Trophoblast cell (in vitro differentiated cells and primary cell): ENCODE data around the gene DUSP28.

Experiments
- DNase-seq, 2 donors: peaks; one replicate each; pipeline ENCODE4 v3.0.0-alpha.2; 2016
- H2AFZ ChIP-seq: 2 replicates; pipeline ENCODE4 v1.6.1; 2013; ENCODE audit warnings: low read length, moderate library complexity, mild to moderate bottlenecking; ENCODE audit not compliant: insufficient read depth, poor library complexity
- H2AK5ac ChIP-seq: 2 replicates; pipeline ENCODE4 v1.6.1; 2013; ENCODE audit warnings: mild to moderate bottlenecking, low read length
- H2BK120ac ChIP-seq: 2 replicates; pipeline ENCODE4 v1.6.1; 2013; ENCODE audit warnings: low read length, mild to moderate bottlenecking, moderate library complexity; ENCODE audit not compliant: insufficient read depth, poor library complexity
- H2BK12ac ChIP-seq: 2 replicates; pipeline ENCODE4 v1.6.1; 2013; ENCODE audit warnings: mild to moderate bottlenecking, low read length, moderate library complexity
- H2BK5ac ChIP-seq: 2 replicates; pipeline ENCODE4 v1.6.1; 2013; ENCODE audit warnings: low read length, low read depth, moderate library complexity, mild to moderate bottlenecking; ENCODE audit not compliant: poor library complexity
- H3K14ac ChIP-seq: 2 replicates; pipeline ENCODE4 v1.6.1; 2013; ENCODE audit warnings: mild to moderate bottlenecking, low read length
- H3K18ac ChIP-seq: 2 replicates; pipeline ENCODE4 v1.6.1; 2013; ENCODE audit warnings: mild to moderate bottlenecking, low read length
- H3K23ac ChIP-seq: 2 replicates; pipeline ENCODE4 v1.6.1; 2013; ENCODE audit warnings: low read length
- H3K27ac ChIP-seq: 2 replicates; pipeline ENCODE4 v1.5.1; 2013; ENCODE audit warnings: low read depth, mild to moderate bottlenecking, inconsistent platforms, low read length, moderate library complexity
- H3K27me3 ChIP-seq: 2 replicates; pipeline ENCODE4 v1.6.1; 2013; ENCODE audit warnings: inconsistent platforms, mild to moderate bottlenecking, low read length, moderate library complexity; ENCODE audit not compliant: insufficient read depth
- H3K36me3 ChIP-seq, 2 experiments: 1 replicate in 1 of 2; 2 replicates in 1 of 2; pipeline ENCODE4 v1.6.1; 2013; ENCODE audit warnings: low read length in 2 of 2, mild to moderate bottlenecking in 2 of 2, moderate library complexity in 1 of 2; ENCODE audit not compliant: insufficient read depth in 2 of 2, control insufficient read depth in 1 of 2
- H3K4ac ChIP-seq: 2 replicates; pipeline ENCODE4 v1.6.1; 2013; ENCODE audit warnings: low read depth, mild to moderate bottlenecking, low read length, moderate library complexity
- H3K4me1 ChIP-seq, 2 experiments: 1 replicate in 1 of 2; 2 replicates in 1 of 2; pipeline ENCODE4 v1.6.1; 2013; ENCODE audit warnings: low read length in 2 of 2, mild to moderate bottlenecking in 2 of 2, moderate library complexity in 1 of 2; ENCODE audit not compliant: insufficient read depth in 2 of 2, control insufficient read depth in 1 of 2
- H3K4me2 ChIP-seq: 2 replicates; pipeline ENCODE4 v1.6.1; 2013; ENCODE audit warnings: inconsistent platforms, mild to moderate bottlenecking, low read length, moderate library complexity
- H3K4me3 ChIP-seq: 2 replicates; pipeline ENCODE4 v1.5.1; 2013; ENCODE audit warnings: mild to moderate bottlenecking, low read depth, low read length, inconsistent platforms
- H3K79me1 ChIP-seq: one replicate; pipeline ENCODE4 v1.6.1; 2013; ENCODE audit warnings: low read length
- H3K79me2 ChIP-seq: 2 replicates; pipeline ENCODE4 v1.6.1; 2013; ENCODE audit warnings: low read length, mild to moderate bottlenecking; ENCODE audit not compliant: control insufficient read depth, insufficient read depth, poor library complexity
- H3K9ac ChIP-seq: 2 replicates; pipeline ENCODE4 v1.6.1; 2013; ENCODE audit warnings: mild to moderate bottlenecking, low read length
- H3K9me3 ChIP-seq: 2 replicates; pipeline ENCODE4 v1.6.1; 2013; ENCODE audit warnings: low read depth, mild to moderate bottlenecking, control low read depth, inconsistent platforms, low read length; ENCODE audit not compliant: insufficient read depth
- H4K12ac ChIP-seq: 2 replicates; pipeline ENCODE4 v1.6.1; 2013; ENCODE audit warnings: low read depth, mild to moderate bottlenecking, low read length, moderate library complexity
- H4K8ac ChIP-seq: 2 replicates; pipeline ENCODE4 v1.6.1; 2013; ENCODE audit warnings: low read depth, mild to moderate bottlenecking, low read length, moderate library complexity
- H4K91ac ChIP-seq: one replicate; pipeline ENCODE4 v1.6.1; 2013; ENCODE audit warnings: low read depth, mild to moderate bottlenecking, low read length, moderate library complexity
- WGBS: extraction: QIAGEN DNeasy Blood & Tissue Kit; methylation state at CpG from one replicate; pipeline ENCODE4 v1.1.7; 2013; ENCODE audit warnings: missing lambda C conversion rate; ENCODE audit not compliant: insufficient read length, insufficient coverage; ENCODE audit errors: extremely low coverage; 5-methylcytosine and 5-hydroxymethylcytosine counted together

The DUSP28 gene

GRCh38 chr2:240604291-240604938, 44.3 kb downstream of the DUSP28 start:
- H3K36me3 ChIP-seq, result peaks cover 4% of the 10 kb centered on the region in 2 experiments
- no peaks in the 10 kb centered on the region for H3K4me1 ChIP-seq
- no peak overlapping the region for H4K8ac ChIP-seq
- H3K9ac ChIP-seq, result no peak overlapping the region
- no peak overlapping the region for H3K18ac ChIP-seq
- no peak overlapping the region for H4K12ac ChIP-seq
- no peaks in the 10 kb centered on the region for H3K79me1 ChIP-seq
- no peak overlapping the region for H2AFZ ChIP-seq
- no peak overlapping the region for H2BK120ac ChIP-seq
- H2BK12ac ChIP-seq, result no peak overlapping the region
- H3K4ac ChIP-seq, result no peak overlapping the region
- no CpG with 5 or more reads among the region's 11 CpGs for WGBS
- peak in 1 of 2 donors; percentile 56 for DNase-seq
- H3K9me3 ChIP-seq, result peaks cover 2% of the 10 kb centered on the region
- H3K79me2 ChIP-seq, result no peaks in the 10 kb centered on the region
- H4K91ac ChIP-seq, result no peak overlapping the region
- no peak overlapping the region for H2BK5ac ChIP-seq
- H3K23ac ChIP-seq, result no peak overlapping the region
- no peak overlapping the region for H3K14ac ChIP-seq
- H3K4me2 ChIP-seq, result no peak overlapping the region
- H3K27me3 ChIP-seq, result no peaks in the 10 kb centered on the region
- no peak overlapping the region for H2AK5ac ChIP-seq
- no peak overlapping the region for H3K27ac ChIP-seq
- H3K4me3 ChIP-seq, result no peak overlapping the region

GRCh38 chr2:240604939-240605716, 45.0 kb downstream of the DUSP28 start:
- Histone ChIP-seq H3K79me1 (no peaks in the 10 kb centered on the region), H4K8ac (no peak overlapping the region), H3K36me3 (peaks cover 0 to 4% of the 10 kb centered on the region in 2 experiments), H3K14ac (no peak overlapping the region), H3K79me2 (no peaks in the 10 kb centered on the region), H3K4me3 (no peak overlapping the region), H4K12ac (no peak overlapping the region), H3K9me3 (peaks cover 2% of the 10 kb centered on the region), H3K9ac (no peak overlapping the region), H3K18ac (no peak overlapping the region), H3K27ac (no peak overlapping the region), H3K4me1 (no peaks in the 10 kb centered on the region), H2AK5ac (no peak overlapping the region), H2BK5ac (no peak overlapping the region), H3K27me3 (no peaks in the 10 kb centered on the region), H2BK12ac (no peak overlapping the region), H3K4ac (no peak overlapping the region), H3K23ac (no peak overlapping the region), H3K4me2 (no peak overlapping the region), H2AFZ (no peak overlapping the region), H2BK120ac (no peak overlapping the region), H4K91ac (no peak overlapping the region)
- no CpG with 5 or more reads among the region's 19 CpGs for WGBS
- DNase-seq, result no peak

GRCh38 chr2:240605867-240606743, 45.9 kb downstream of the DUSP28 start:
- no peak overlapping the region for H3K9ac ChIP-seq
- no peaks in the 10 kb centered on the region for H3K27me3 ChIP-seq
- DNase-seq, result no peak
- H3K4me1 ChIP-seq, result no peaks in the 10 kb centered on the region
- H2AK5ac ChIP-seq, result no peak overlapping the region
- no peak overlapping the region for H2BK12ac ChIP-seq
- H2BK5ac ChIP-seq, result no peak overlapping the region
- no CpG with 5 or more reads among the region's 12 CpGs for WGBS
- no peak overlapping the region for H4K8ac ChIP-seq
- no peak overlapping the region for H3K14ac ChIP-seq
- no peak overlapping the region for H2AFZ ChIP-seq
- no peak overlapping the region for H3K27ac ChIP-seq
- no peak overlapping the region for H2BK120ac ChIP-seq
- no peaks in the 10 kb centered on the region for H3K79me1 ChIP-seq
- H3K79me2 ChIP-seq, result no peaks in the 10 kb centered on the region
- no peak overlapping the region for H3K4ac ChIP-seq
- peaks cover 0 to 4% of the 10 kb centered on the region in 2 experiments for H3K36me3 ChIP-seq
- no peak overlapping the region for H3K4me3 ChIP-seq
- H4K12ac ChIP-seq, result no peak overlapping the region
- H3K23ac ChIP-seq, result no peak overlapping the region
- H3K9me3 ChIP-seq, result peaks cover 2% of the 10 kb centered on the region
- H3K4me2 ChIP-seq, result no peak overlapping the region
- H4K91ac ChIP-seq, result no peak overlapping the region
- no peak overlapping the region for H3K18ac ChIP-seq

GRCh38 chr2:240611601-240612210, 51.5 kb downstream of the DUSP28 start:
- Histone ChIP-seq H3K36me3 (no peaks in the 10 kb centered on the region), H2BK12ac (no peak overlapping the region), H3K4me2 (no peak overlapping the region), H3K9me3 (peaks cover 17% of the 10 kb centered on the region), H3K4ac (no peak overlapping the region), H4K91ac (no peak overlapping the region), H4K12ac (no peak overlapping the region), H2BK5ac (no peak overlapping the region), H3K79me2 (no peaks in the 10 kb centered on the region), H2BK120ac (no peak overlapping the region), H2AK5ac (no peak overlapping the region), H3K18ac (no peak overlapping the region), H3K9ac (no peak overlapping the region), H3K4me3 (no peak overlapping the region), H2AFZ (no peak overlapping the region), H3K14ac (no peak overlapping the region), H3K27ac (no peak overlapping the region), H3K23ac (no peak overlapping the region), H4K8ac (no peak overlapping the region), H3K27me3 (no peaks in the 10 kb centered on the region), H3K4me1 (no peaks in the 10 kb centered on the region), H3K79me1 (no peaks in the 10 kb centered on the region)
- no CpG with 5 or more reads among the region's 10 CpGs for WGBS
- no peak for DNase-seq
